NT2/D1 (cell line): ENCODE data around the gene TLNRD1.

Source experiments
- SUZ12 ChIP-seq: IDR thresholded peaks from 2 replicates; pipeline ENCODE4 v1.6.1; 2011; ENCODE audit not compliant: insufficient read length, insufficient read depth; ENCODE audit errors: extremely low read depth
- YY1 ChIP-seq: IDR thresholded peaks from 2 replicates; pipeline ENCODE4 v1.6.1; 2011; ENCODE audit not compliant: insufficient read length, insufficient read depth
- ZNF274 ChIP-seq: IDR thresholded peaks from 2 replicates; pipeline ENCODE4 v1.6.1; 2011; ENCODE audit warnings: mild to moderate bottlenecking, low read depth, low read length

GRCh38 chr15:80985981-80986380 lies 14.7 kb upstream of the TLNRD1 start:
- TF ChIP-seq YY1 (no peak), ZNF274 (no peak), SUZ12 (no peak)
